GM19023 (cell line): Measurements from ENCODE around the gene CYP2R1.

Experiments used
- ATAC-seq: cut with Tn5 transposase; IDR thresholded peaks from one replicate; pipeline ENCODE4 v1.9.1; 2021; ENCODE audit warnings: mild to moderate bottlenecking, moderate library complexity; ENCODE audit not compliant: unreplicated experiment

CYP2R1 gene

DNA sequence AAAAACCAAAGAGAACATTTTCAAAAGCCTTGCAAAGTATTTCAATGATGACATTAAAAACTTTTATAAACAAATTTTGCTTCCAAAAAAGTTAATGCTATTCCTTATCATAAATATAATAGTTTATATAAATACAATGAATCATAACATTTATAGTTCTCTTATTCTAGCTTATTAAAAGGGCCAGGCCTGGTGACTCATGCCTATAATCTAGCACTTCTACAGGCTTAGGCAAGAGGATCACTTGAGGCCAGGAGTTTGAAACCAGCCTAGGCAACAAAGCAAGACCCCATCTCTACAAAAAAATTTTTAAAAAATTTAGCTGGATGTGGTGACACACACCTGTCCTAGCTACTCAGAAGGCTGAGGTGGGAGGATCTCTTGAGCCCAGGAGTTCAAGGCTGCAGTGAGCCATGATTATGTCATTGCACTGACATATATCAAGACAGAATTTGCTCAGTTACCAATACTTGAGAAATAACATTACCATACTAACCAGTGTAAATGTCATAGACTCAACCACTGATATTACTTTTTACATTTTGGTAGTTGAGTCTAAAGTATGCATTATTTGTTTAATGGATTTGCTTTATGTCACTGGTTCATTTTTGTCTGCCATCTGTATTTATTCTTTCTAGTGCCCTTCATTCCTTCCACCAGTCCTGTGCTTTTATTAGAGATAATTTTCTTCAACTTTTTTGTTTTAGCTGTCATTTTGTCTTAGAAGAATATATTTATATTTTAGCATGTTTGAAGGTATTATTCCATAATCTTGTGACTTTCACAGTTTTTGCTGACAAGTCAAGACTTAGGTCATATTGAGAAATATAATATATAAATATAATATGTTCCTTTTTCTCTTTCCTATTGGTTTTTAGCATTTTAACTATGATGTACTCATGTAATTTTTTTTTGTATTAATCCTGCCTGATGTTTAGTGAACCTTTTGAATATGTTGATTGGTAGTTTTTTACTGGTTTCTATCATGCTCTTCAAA is 56.2 kb downstream of the CYP2R1 start:
- ATAC-seq: no peak
